GM12875 (cell line): ENCODE data around the gene NOL7.

Source experiments
- H3K4me3 ChIP-seq: one replicate; pipeline ENCODE4 v1.5.1; 2011; ENCODE audit warnings: low read depth, low read length, control low read depth
- TF ChIP-seq, protein P1 (sequence below): IDR thresholded peaks from 2 replicates; pipeline ENCODE4 v1.5.1; 2011; ENCODE audit warnings: low read depth, mild to moderate bottlenecking, control low read depth, inconsistent platforms, low read length, moderate library complexity, borderline replicate concordance; ENCODE audit not compliant: insufficient read depth

NOL7 gene

GRCh38 chr6:13668291-13668928 lies 53.3 kb downstream of the NOL7 start:
- no peak overlapping the region for H3K4me3 ChIP-seq
- TF ChIP-seq, protein P1, sequence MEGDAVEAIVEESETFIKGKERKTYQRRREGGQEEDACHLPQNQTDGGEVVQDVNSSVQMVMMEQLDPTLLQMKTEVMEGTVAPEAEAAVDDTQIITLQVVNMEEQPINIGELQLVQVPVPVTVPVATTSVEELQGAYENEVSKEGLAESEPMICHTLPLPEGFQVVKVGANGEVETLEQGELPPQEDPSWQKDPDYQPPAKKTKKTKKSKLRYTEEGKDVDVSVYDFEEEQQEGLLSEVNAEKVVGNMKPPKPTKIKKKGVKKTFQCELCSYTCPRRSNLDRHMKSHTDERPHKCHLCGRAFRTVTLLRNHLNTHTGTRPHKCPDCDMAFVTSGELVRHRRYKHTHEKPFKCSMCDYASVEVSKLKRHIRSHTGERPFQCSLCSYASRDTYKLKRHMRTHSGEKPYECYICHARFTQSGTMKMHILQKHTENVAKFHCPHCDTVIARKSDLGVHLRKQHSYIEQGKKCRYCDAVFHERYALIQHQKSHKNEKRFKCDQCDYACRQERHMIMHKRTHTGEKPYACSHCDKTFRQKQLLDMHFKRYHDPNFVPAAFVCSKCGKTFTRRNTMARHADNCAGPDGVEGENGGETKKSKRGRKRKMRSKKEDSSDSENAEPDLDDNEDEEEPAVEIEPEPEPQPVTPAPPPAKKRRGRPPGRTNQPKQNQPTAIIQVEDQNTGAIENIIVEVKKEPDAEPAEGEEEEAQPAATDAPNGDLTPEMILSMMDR: no peak

DNA sequence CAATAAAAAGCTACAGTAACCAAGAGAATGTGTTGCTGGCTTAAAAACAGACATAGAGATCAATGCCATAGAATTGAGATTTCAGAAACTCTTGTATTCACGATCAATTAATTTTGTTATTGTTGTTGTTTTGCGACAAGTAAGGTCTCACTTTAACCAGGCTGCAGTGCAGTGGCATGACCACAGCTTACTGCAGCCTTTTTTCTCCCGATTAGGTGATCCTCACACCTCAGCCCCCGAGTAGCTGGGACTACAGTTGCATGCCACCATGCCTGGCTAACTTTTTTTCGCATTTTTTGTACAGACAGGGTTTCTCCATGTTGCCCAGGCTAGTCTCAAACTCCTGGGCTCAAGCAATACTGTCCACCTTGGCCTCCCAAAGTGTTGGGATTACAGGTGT lies 54.3 kb downstream of the NOL7 start:
- no peak overlapping the region for H3K4me3 ChIP-seq
- TF ChIP-seq, protein P1: no peak
